Sigmoid colon (tissue), 7 donors: ENCODE data around the gene TEP1. TPM values are rescaled to one million over a fixed set of nuclear protein-coding genes. Genes with fewer than 3 reads are reported as not detected.

Source experiments
- DNase-seq: peaks from one replicate; pipeline ENCODE4 v3.0.0-alpha.2; 2019
- H3K27ac ChIP-seq, 4 donors: fragments of 200-600 bp; sonication (generic); one replicate each; pipeline ENCODE4 v1.5.1; 2016 to 2019; ENCODE audit warnings: mild to moderate bottlenecking in 1 of 4
- H3K27me3 ChIP-seq, 3 donors: fragments of 200-600 bp; sonication (generic); one replicate each; pipeline ENCODE4 v1.5.1; 2019; ENCODE audit warnings: mild to moderate bottlenecking in 1 of 3
- H3K36me3 ChIP-seq, 4 donors: fragments of 200-600 bp; sonication (generic); one replicate each; pipeline ENCODE4 v1.5.1; 2016 to 2019
- H3K4me1 ChIP-seq, 4 donors: fragments of 200-600 bp; sonication (generic); one replicate each; pipeline ENCODE4 v1.5.1; 2017 to 2019
- H3K4me3 ChIP-seq, 4 donors: fragments of 200-600 bp; sonication (generic); one replicate each; pipeline ENCODE4 v1.5.1; 2017 to 2019; ENCODE audit warnings: mild to moderate bottlenecking in 2 of 4, moderate library complexity in 1 of 4
- H3K9me3 ChIP-seq, 4 donors: fragments of 200-600 bp in 3 of 4; sonication (generic) in 3 of 4; one replicate each; pipeline versions ENCODE4 v1.5.1 to v1.6.1; 2013 to 2019
- CTCF ChIP-seq, 4 experiments: fragments of 450-650 bp in 3 of 4; fragments of 200-600 bp in 1 of 4; IDR thresholded peaks; one replicate each; pipeline ENCODE4 v1.5.1; 2016 to 2019; ENCODE audit warnings: antibody characterized with exemption in 4 of 4, mild to moderate bottlenecking in 3 of 4, moderate library complexity in 2 of 4
- EP300 ChIP-seq, 4 donors: sonication (generic); formaldehyde crosslinking; IDR thresholded peaks; one replicate each; pipeline ENCODE4 v1.6.1; 2017; ENCODE audit warnings: antibody characterized with exemption in 4 of 4
- POLR2A ChIP-seq, 2 donors: fragments of 450-650 bp; IDR thresholded peaks; one replicate each; pipeline ENCODE4 v1.6.1; 2016; ENCODE audit warnings: antibody characterized with exemption in 2 of 2, mild to moderate bottlenecking in 2 of 2, moderate library complexity in 2 of 2
- POLR2AphosphoS5 ChIP-seq, 4 donors: sonication (generic); formaldehyde crosslinking; IDR thresholded peaks; one replicate each; pipeline ENCODE4 v1.6.1; 2017; ENCODE audit warnings: antibody characterized with exemption in 4 of 4
- WGBS, 2 donors: extraction: QIAGEN DNeasy Blood & Tissue Kit; methylation state at CpG; one replicate each; pipeline ENCODE4 v1.1.7; 2013; 5-methylcytosine and 5-hydroxymethylcytosine counted together
- intact Hi-C: fragments of 100-400 bp; cut with DNase I; formaldehyde crosslinking; loops from one replicate; pipeline ENCODE4 v1.15.1; 2023
- polyA plus RNA-seq, 3 donors: library from polyadenylated mRNA; stranded (reverse); fragments of 200-250 nt; gene quantifications; one replicate each; pipeline ENCODE4 v1.2.3, GENCODE V29; 2013
- total RNA-seq, 4 donors: library from RNA; depleted of rRNA; stranded (reverse); fragments of >200 nt; gene quantifications; one replicate each; pipeline ENCODE4 v1.1.0, GENCODE V29; 2016
- donor health status: healthy with polysubstance abuse.
- donor health status: Bipolar disorder and iron deficiency.
- donor health status: healthy.

TEP1 gene
- total and polyA plus RNA-seq, 7 donors: 12.7 to 43.7 (median 22.9) TPM

GRCh38 chr14:20435582-20436362 lies 22.5 kb upstream of the TEP1 start, which contains the start of gene KLHL33:
Gene KLHL33 (minus strand): TSS chr14:20436166. CDS start chr14:20435811, 355 bp downstream.
- H3K27me3 ChIP-seq: peaks cover 0 to 14% (median 0%) of the 10 kb centered on the region in 3 donors
- intact Hi-C loops: no loop called here
- peaks cover 0 to 13% (median 10%) of the 10 kb centered on the region in 4 donors for H3K4me1 ChIP-seq
- no peaks in the 10 kb centered on the region for H3K9me3 ChIP-seq
- H3K27ac ChIP-seq: peak within 1 kb of the TSS; percentile 50 to 71 (median 62)
- WGBS, 2 donors: 86 to 93% methylated on average over 17 of the region's 17 CpGs
- TF ChIP-seq CTCF (IDR thresholded peaks at IDR 0.05) (no peak), POLR2AphosphoS5 (IDR thresholded peaks at IDR 0.05) (no peak), POLR2A (IDR thresholded peaks at IDR 0.05) (no peak), EP300 (IDR thresholded peaks at IDR 0.05) (no peak)
- DNase-seq: no peak
- H3K36me3 ChIP-seq: no peaks in the 10 kb centered on the region
- peak within 1 kb of the TSS; percentile 5 to 46 (median 38) for H3K4me3 ChIP-seq

- TF ChIP-seq POLR2AphosphoS5 (IDR thresholded peaks at IDR 0.05): peak in 2 of 4 donors; percentile 23 to 28
- TF ChIP-seq EP300 (IDR thresholded peaks at IDR 0.05): no peak
- H3K4me1 ChIP-seq: peaks cover 0 to 13% (median 10%) of the 10 kb centered on the region in 4 donors
- intact Hi-C loops: no loop called here
- H3K36me3 ChIP-seq: no peaks in the 10 kb centered on the region
- no peaks in the 10 kb centered on the region for H3K9me3 ChIP-seq
- H3K4me3 ChIP-seq: peak overlapping the region; percentile 5 to 46 (median 38)
- peaks cover 0 to 14% (median 0%) of the 10 kb centered on the region in 3 donors for H3K27me3 ChIP-seq
- H3K27ac ChIP-seq: peak overlapping the region; percentile 50 to 71 (median 62)
- peak; percentile 80 for DNase-seq
- WGBS, 2 donors: 61 to 72% methylated on average over 44 of the region's 44 CpGs
Observed at GRCh38 chr14:20434701-20435581, 21.6 kb upstream of the TEP1 start.

- Histone ChIP-seq H3K36me3 (no peaks in the 10 kb centered on the region), H3K4me1 (peaks cover 0 to 4% (median 3%) of the 10 kb centered on the region in 4 donors), H3K9me3 (no peaks in the 10 kb centered on the region), H3K27ac (no peak overlapping the region), H3K27me3 (peaks cover 0 to under 1% (median 0%) of the 10 kb centered on the region in 3 donors), H3K4me3 (no peak overlapping the region)
- no peak for TF ChIP-seq CTCF (IDR thresholded peaks at IDR 0.05)
- no peak for TF ChIP-seq POLR2A (IDR thresholded peaks at IDR 0.05)
- TF ChIP-seq POLR2AphosphoS5 (IDR thresholded peaks at IDR 0.05): no peak
- TF ChIP-seq EP300 (IDR thresholded peaks at IDR 0.05): no peak
- WGBS, 2 donors: 57 to 79% methylated on average over 30 of the region's 30 CpGs
- intact Hi-C loops: no loop called here
- no peak for DNase-seq
Observed at GRCh38 chr14:20429801-20430669, 16.7 kb upstream of the TEP1 start.

GRCh38 chr14:20428802-20429201 lies 15.5 kb upstream of the TEP1 start:
- Histone ChIP-seq H3K4me1 (no peaks in the 10 kb centered on the region), H3K36me3 (no peaks in the 10 kb centered on the region), H3K9me3 (no peaks in the 10 kb centered on the region), H3K4me3 (no peak overlapping the region), H3K27ac (no peak overlapping the region), H3K27me3 (no peaks in the 10 kb centered on the region)
- DNase-seq: no peak
- intact Hi-C loops: no loop called here
- TF ChIP-seq POLR2A (IDR thresholded peaks at IDR 0.05) (no peak), POLR2AphosphoS5 (IDR thresholded peaks at IDR 0.05) (no peak), EP300 (IDR thresholded peaks at IDR 0.05) (no peak), CTCF (IDR thresholded peaks at IDR 0.05) (no peak)
- WGBS, 2 donors: 46 to 47% methylated on average over 5 of the region's 5 CpGs
